Measurements from ENCODE around the gene APBA1.

GRCh38 chr9:69393425-69393824 is 278.7 kb downstream of the APBA1 start:
- TF ChIP-seq GTF2F1 (IDR thresholded peaks at IDR 0.05; ENCODE audit: low read depth, low read length) (no peak), YY1 (IDR thresholded peaks at IDR 0.05; ENCODE audit: borderline replicate concordance in 1 of 3, control insufficient read depth in 1 of 3, extremely low read depth in 1 of 3, insufficient read depth in 3 of 3, insufficient read length in 1 of 3, insufficient replicate concordance in 2 of 3, low read depth in 1 of 3, low read length in 2 of 3) (no peak), ATF1 (CRISPR knock-in tag; IDR thresholded peaks at IDR 0.05) (no peak), ATF1 (tag; IDR thresholded peaks at IDR 0.05) (no peak)
